RWPE2 (cell line): ENCODE results near the gene NFILZ.
A peak's percentile ranks its signal among the peaks of the same experiment; 100 is the strongest.

Source experiments
- ATAC-seq: fragments of 200-7000 bp; cut with Tn5 transposase; 3 replicates; pipeline ENCODE4 v1.9.1; 2021; ENCODE audit warnings: low read depth
- DNase-seq: peaks from one replicate; pipeline ENCODE4 v3.0.0-alpha.2; 2020; ENCODE audit warnings: low spot score
- H3K27ac ChIP-seq: fragments of 450-650 bp; 2 replicates; pipeline ENCODE4 v1.5.1; 2017; ENCODE audit warnings: mild to moderate bottlenecking; ENCODE audit not compliant: poor library complexity, severe bottlenecking
- H3K27me3 ChIP-seq: fragments of 250-450 bp; sonication (Bioruptor Pico); 2 replicates; pipeline ENCODE4 v1.5.1; 2021; ENCODE audit warnings: mild to moderate bottlenecking, moderate library complexity; ENCODE audit not compliant: insufficient read depth, poor library complexity, severe bottlenecking
- H3K36me3 ChIP-seq: fragments of 250-450 bp; sonication (Bioruptor Pico); 2 replicates; pipeline ENCODE4 v1.5.1; 2020; ENCODE audit warnings: low read depth, mild to moderate bottlenecking, moderate library complexity
- H3K4me1 ChIP-seq: fragments of 250-450 bp; sonication (Bioruptor Pico); 2 replicates; pipeline ENCODE4 v1.5.1; 2021; ENCODE audit warnings: mild to moderate bottlenecking, moderate library complexity; ENCODE audit not compliant: insufficient read depth, poor library complexity, severe bottlenecking
- H3K4me3 ChIP-seq: fragments of 250-450 bp; sonication (Bioruptor Pico); 2 replicates; pipeline ENCODE4 v1.5.1; 2021; ENCODE audit warnings: mild to moderate bottlenecking, moderate library complexity; ENCODE audit not compliant: severe bottlenecking
- H3K9me3 ChIP-seq: fragments of 250-450 bp; sonication (Bioruptor Pico); 2 replicates; pipeline ENCODE4 v1.5.1; 2021; ENCODE audit warnings: mild to moderate bottlenecking, moderate library complexity; ENCODE audit not compliant: severe bottlenecking
- CTCF ChIP-seq: fragments of 450-650 bp; IDR thresholded peaks from one replicate; pipeline ENCODE4 v1.5.1; 2017; ENCODE audit warnings: mild to moderate bottlenecking, moderate library complexity; ENCODE audit not compliant: poor library complexity, severe bottlenecking

NFILZ gene

DNA sequence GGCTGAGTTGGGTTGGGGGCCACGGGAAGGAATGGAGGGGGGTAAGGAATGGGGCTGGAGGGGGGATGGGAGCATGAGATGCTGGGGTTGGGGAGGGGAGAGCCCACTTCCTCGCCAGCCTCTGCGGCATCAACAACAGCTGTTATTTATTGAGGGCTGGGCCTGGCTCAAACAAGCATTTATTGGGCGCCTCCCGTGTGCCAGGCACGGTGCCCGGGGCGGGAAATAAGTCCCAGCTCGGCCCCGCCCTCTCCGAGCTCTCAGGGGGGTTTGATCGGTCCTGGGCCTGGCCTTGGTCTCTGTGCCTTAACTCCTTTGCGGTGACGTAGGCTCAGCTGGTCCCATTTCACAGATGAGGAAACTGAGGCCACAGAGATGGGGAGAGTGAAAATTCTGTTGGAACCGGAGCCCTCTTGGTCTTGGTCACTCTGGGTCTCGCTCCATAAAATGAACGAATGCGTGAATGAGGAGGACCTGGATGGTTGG lies 19.0 kb upstream of the NFILZ start:
- peaks cover 5% of the 10 kb centered on the region for H3K27me3 ChIP-seq
- ATAC-seq (no peak), DNase-seq (no peak)
- no peak for TF ChIP-seq CTCF
- H3K4me1 ChIP-seq, result no peaks in the 10 kb centered on the region
- H3K27ac ChIP-seq, result no peak overlapping the region
- H3K36me3 ChIP-seq, result no peaks in the 10 kb centered on the region
- H3K4me3 ChIP-seq, result no peak overlapping the region
- H3K9me3 ChIP-seq, result no peaks in the 10 kb centered on the region

DNA sequence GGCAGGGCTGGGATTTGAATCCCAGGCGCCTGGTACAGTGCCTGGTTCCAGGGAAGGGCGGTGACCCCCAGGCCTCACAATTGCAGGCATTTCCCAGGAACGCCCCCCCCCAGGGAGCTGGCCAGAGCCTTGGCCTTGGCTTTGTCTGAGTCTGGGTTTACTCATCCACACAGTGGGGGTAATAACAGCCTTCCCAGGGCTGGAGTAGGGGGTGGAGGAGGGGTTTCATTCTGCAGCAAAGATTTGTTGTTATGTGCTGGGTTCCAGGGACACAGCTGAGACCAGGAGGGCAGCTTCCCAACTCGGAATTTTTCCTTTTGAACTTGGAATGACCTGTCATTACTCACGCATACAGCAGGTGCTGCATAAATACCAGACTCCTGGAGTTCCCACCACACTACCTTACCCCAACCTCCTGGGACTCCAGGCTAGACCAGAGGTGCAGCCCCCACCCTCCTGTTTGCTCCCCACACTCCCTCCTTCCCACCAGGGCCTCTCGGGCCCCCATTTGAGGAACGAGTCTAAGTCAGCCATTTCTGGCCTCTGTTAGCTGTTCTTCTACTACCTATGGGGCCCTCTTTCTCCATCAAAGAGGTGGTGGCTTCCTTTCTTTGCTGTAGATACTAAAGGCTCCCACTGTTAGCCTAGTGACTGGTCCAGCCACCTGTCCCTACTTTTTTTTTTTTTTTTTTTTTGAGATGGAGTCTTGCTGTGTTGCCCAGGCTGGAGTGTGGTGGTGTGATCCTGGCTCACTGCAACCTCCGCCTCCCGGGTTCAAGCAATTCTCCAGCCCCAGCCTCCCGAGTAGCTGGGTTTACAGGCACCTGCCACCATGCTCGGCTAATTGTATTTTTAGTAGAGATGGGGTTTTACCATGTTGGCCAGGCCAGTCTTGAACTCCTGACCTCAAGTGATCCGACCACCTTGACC lies 18.3 kb upstream of the NFILZ start:
- Histone ChIP-seq H3K27ac (no peak overlapping the region), H3K27me3 (peaks cover 5% of the 10 kb centered on the region), H3K36me3 (no peaks in the 10 kb centered on the region), H3K4me3 (no peak overlapping the region), H3K4me1 (no peaks in the 10 kb centered on the region), H3K9me3 (no peaks in the 10 kb centered on the region)
- DNase-seq (no peak), ATAC-seq (peak; percentile 26; the same call in 1 of the 3 replicates)
- TF ChIP-seq CTCF, result no peak

DNA sequence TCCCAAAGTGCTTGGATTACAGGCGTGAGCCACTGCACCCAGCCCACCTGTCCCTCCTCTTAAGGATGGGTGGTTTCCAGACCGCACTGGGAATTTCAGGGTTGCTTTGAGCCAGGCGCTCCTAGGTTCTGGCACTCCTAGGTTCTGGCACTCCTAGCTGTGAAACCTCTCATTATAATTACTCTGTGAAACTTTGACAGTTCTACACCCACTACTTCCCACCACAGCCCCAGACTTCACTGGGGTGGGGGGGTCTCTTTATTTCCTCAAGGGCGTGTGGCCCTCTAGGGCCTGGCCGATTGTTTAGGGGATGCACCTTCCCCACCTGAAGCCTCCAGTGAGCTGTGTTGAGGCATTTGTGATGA lies 17.6 kb upstream of the NFILZ start:
- DNase-seq (no peak), ATAC-seq (no peak)
- Histone ChIP-seq H3K4me1 (no peaks in the 10 kb centered on the region), H3K27ac (no peak overlapping the region), H3K27me3 (peaks cover 5% of the 10 kb centered on the region), H3K36me3 (no peaks in the 10 kb centered on the region), H3K9me3 (no peaks in the 10 kb centered on the region), H3K4me3 (no peak overlapping the region)
- TF ChIP-seq CTCF, result no peak

GRCh38 chr19:8614455-8614854 lies 16.0 kb upstream of the NFILZ start:
- Histone ChIP-seq H3K4me1 (no peaks in the 10 kb centered on the region), H3K36me3 (no peaks in the 10 kb centered on the region), H3K27me3 (peaks cover under 1% of the 10 kb centered on the region), H3K4me3 (no peak overlapping the region), H3K27ac (no peak overlapping the region), H3K9me3 (no peaks in the 10 kb centered on the region)
- DNase-seq (no peak), ATAC-seq (no peak)
- no peak for TF ChIP-seq CTCF

DNA sequence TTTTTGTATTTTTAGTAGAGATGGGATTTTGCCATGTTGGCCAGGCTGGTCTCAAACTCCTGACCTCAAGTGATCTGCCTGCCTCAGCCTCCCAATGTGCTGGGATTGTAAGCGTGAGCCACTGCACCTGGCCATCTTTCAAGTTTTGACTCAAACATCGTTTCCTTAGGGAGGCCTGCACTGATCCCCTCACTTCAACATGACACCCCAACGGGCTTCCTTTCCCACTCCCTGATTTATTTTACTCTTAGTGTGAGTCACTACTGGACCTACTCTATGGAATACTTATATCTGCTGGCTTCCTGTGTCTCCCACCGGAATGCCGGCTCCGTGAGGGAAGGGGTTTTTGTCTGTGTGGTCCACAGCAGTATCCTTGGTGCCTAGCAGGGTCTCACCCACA lies 15.4 kb upstream of the NFILZ start:
- TF ChIP-seq CTCF, result no peak
- Histone ChIP-seq H3K4me1 (no peaks in the 10 kb centered on the region), H3K27me3 (no peaks in the 10 kb centered on the region), H3K36me3 (no peaks in the 10 kb centered on the region), H3K4me3 (no peak overlapping the region), H3K9me3 (no peaks in the 10 kb centered on the region), H3K27ac (no peak overlapping the region)
- ATAC-seq, result no peak
- DNase-seq, result no peak
